Cardiac fibroblast (primary cell): ENCODE measurements around the gene INTS6L.

ENCODE experiments used
- DNase-seq, 2 donors: peaks; one replicate each; pipeline versions ENCODE4 v3.0.0 to v3.0.0-alpha.2; 2010; ENCODE audit warnings: low read depth in 2 of 2
- H3K4me3 ChIP-seq, 2 donors: replicated peaks in 1 of 2; 1 replicate in 1 of 2; 2 replicates in 1 of 2; pipeline ENCODE4 v1.5.1; 2011; ENCODE audit warnings: low read depth in 2 of 2, low read length in 2 of 2, mild to moderate bottlenecking in 2 of 2, moderate library complexity in 1 of 2
- CTCF ChIP-seq: IDR thresholded peaks from one replicate; pipeline ENCODE4 v1.5.1; 2011; ENCODE audit warnings: low read depth, mild to moderate bottlenecking, low read length, inconsistent platforms

Gene INTS6L

GRCh38 chrX:135535077-135535940 lies 14.8 kb downstream of the INTS6L start:
- no peak for DNase-seq
- H3K4me3 ChIP-seq = no peak overlapping the region
- TF ChIP-seq CTCF = no peak

GRCh38 chrX:135536877-135537276 lies 16.4 kb downstream of the INTS6L start:
- TF ChIP-seq CTCF = no peak
- no peak overlapping the region for H3K4me3 ChIP-seq
- DNase-seq = no peak

GRCh38 chrX:135541351-135541750 lies 20.9 kb downstream of the INTS6L start:
- TF ChIP-seq CTCF = no peak
- DNase-seq = no peak
- H3K4me3 ChIP-seq = no peak overlapping the region

- no peak for TF ChIP-seq CTCF
- no peak overlapping the region for H3K4me3 ChIP-seq
- no peak for DNase-seq
Measured at GRCh38 chrX:135543172-135543571, 22.7 kb downstream of the INTS6L start.

- DNase-seq = no peak
- no peak overlapping the region for H3K4me3 ChIP-seq
- no peak for TF ChIP-seq CTCF
Measured at GRCh38 chrX:135543924-135544323, 23.5 kb downstream of the INTS6L start.

GRCh38 chrX:135544338-135544948 lies 24.0 kb downstream of the INTS6L start:
- no peak for TF ChIP-seq CTCF
- H3K4me3 ChIP-seq = no peak overlapping the region
- DNase-seq = no peak
